PC-3 (cell line): ENCODE data around the gene PEX5L. TPM values are rescaled to one million over a fixed set of nuclear protein-coding genes. Genes with fewer than 3 reads are reported as not detected.

Experiments
- ATAC-seq: fragments of 200-7000 bp; cut with Tn5 transposase; 2 replicates; pipeline ENCODE4 v1.9.1; 2020; ENCODE audit warnings: mild to moderate bottlenecking, moderate library complexity
- BruUV-seq: library from RNA; stranded (reverse); fragments of 400-500 nt; replicated peaks from 2 replicates; lab custom pipeline; 2021; lab: Mats Ljungman, UMichigan
- CTCF ChIA-PET: fragments of 300-600 bp; sonication (Branson Sonifier 250); formaldehyde crosslinking; loops from one replicate; lab custom pipeline; 2022; ENCODE audit warnings: antibody characterized with exemption; lab: Charles Lee
- POLR2A ChIA-PET: fragments of 300-600 bp; sonication (Branson Sonifier 250); formaldehyde crosslinking; loops from one replicate; lab custom pipeline; 2022; ENCODE audit warnings: antibody characterized with exemption; ENCODE audit not compliant: unreplicated experiment; lab: Charles Lee
- DNase-seq: peaks from one replicate; pipeline ENCODE4 v3.0.0-alpha.2; 2015
- H2AFZ ChIP-seq: fragments of 300-600 bp; sonication (generic); 2 replicates; pipeline ENCODE4 v1.6.0; 2016; ENCODE audit warnings: antibody characterized with exemption, low read length
- H3F3A ChIP-seq: fragments of 300-600 bp; sonication (generic); one replicate; pipeline ENCODE4 v1.6.0; 2017; ENCODE audit warnings: antibody characterized with exemption, low read length, control low read depth, mild to moderate bottlenecking; ENCODE audit not compliant: unreplicated experiment
- H3K27ac ChIP-seq: fragments of 300-600 bp; sonication (generic); 2 replicates; pipeline ENCODE4 v1.5.1; 2016; ENCODE audit warnings: mild to moderate bottlenecking, low read length
- H3K27me3 ChIP-seq: fragments of 300-600 bp; sonication (generic); 2 replicates; pipeline ENCODE4 v1.6.1; 2016; ENCODE audit warnings: low read length, mixed read lengths
- H3K36me3 ChIP-seq: fragments of 300-600 bp; sonication (generic); 2 replicates; pipeline ENCODE4 v1.6.1; 2016; ENCODE audit warnings: low read depth, mixed run types, low read length, mixed read lengths
- H3K4me1 ChIP-seq: fragments of 300-600 bp; sonication (generic); 2 replicates; pipeline ENCODE4 v1.5.1; 2016; ENCODE audit warnings: low read length; ENCODE audit not compliant: insufficient read depth
- H3K4me2 ChIP-seq: fragments of 300-600 bp; sonication (generic); 2 replicates; pipeline ENCODE4 v1.6.0; 2016; ENCODE audit warnings: low read length
- H3K4me3 ChIP-seq: fragments of 300-600 bp; sonication (generic); 2 replicates; pipeline ENCODE4 v1.5.1; 2016; ENCODE audit warnings: mild to moderate bottlenecking, low read length, mixed read lengths
- H3K79me2 ChIP-seq: fragments of 300-600 bp; sonication (generic); 2 replicates; pipeline ENCODE4 v1.6.1; 2017; ENCODE audit warnings: low read length, mixed read lengths
- H3K9ac ChIP-seq: fragments of 300-600 bp; sonication (generic); 2 replicates; pipeline ENCODE4 v1.6.0; 2016; ENCODE audit warnings: mild to moderate bottlenecking, low read length
- H3K9me2 ChIP-seq: fragments of 300-600 bp; sonication (generic); replicated peaks from 2 replicates; pipeline ENCODE4 v1.6.1; 2016; ENCODE audit warnings: mixed run types, low read length, mixed read lengths
- H3K9me3 ChIP-seq: fragments of 300-600 bp; sonication (generic); 2 replicates; pipeline ENCODE4 v1.6.1; 2016; ENCODE audit warnings: low read length, mixed read lengths
- H4K20me1 ChIP-seq: fragments of 300-600 bp; sonication (generic); 2 replicates; pipeline ENCODE4 v1.6.1; 2016; ENCODE audit warnings: low read length, mixed read lengths
- EZH2 ChIP-seq: fragments of 300-600 bp; sonication (generic); IDR thresholded peaks from one replicate; pipeline ENCODE4 v1.6.1; 2017; ENCODE audit warnings: antibody characterized with exemption, mild to moderate bottlenecking, low read length; ENCODE audit not compliant: unreplicated experiment
- EZH2phosphoT487 ChIP-seq: fragments of 300-600 bp; sonication (generic); IDR thresholded peaks from 2 replicates; pipeline ENCODE4 v1.6.1; 2018; ENCODE audit warnings: mild to moderate bottlenecking, antibody characterized with exemption, low read length, borderline replicate concordance
- intact Hi-C: fragments of 100-400 bp; cut with micrococcal nuclease; formaldehyde crosslinking; loops from 2 replicates; pipeline ENCODE4 v1.9.0; 2023
- total RNA-seq: library from RNA; depleted of rRNA; stranded (reverse); fragments of >200 nt; gene quantifications from 2 replicates; pipeline ENCODE4 v1.2.3, GENCODE V29; 2014
- TF ChIP-seq, protein P1 (sequence below): fragments of 300-600 bp; sonication (generic); conservative IDR thresholded peaks from 2 replicates; pipeline ENCODE4 v1.5.1; 2017; ENCODE audit warnings: antibody characterized with exemption, low read depth, mild to moderate bottlenecking, low read length

The PEX5L gene
- total RNA-seq, 1 experiment from 2014 or later, result 0.69 TPM

DNA sequence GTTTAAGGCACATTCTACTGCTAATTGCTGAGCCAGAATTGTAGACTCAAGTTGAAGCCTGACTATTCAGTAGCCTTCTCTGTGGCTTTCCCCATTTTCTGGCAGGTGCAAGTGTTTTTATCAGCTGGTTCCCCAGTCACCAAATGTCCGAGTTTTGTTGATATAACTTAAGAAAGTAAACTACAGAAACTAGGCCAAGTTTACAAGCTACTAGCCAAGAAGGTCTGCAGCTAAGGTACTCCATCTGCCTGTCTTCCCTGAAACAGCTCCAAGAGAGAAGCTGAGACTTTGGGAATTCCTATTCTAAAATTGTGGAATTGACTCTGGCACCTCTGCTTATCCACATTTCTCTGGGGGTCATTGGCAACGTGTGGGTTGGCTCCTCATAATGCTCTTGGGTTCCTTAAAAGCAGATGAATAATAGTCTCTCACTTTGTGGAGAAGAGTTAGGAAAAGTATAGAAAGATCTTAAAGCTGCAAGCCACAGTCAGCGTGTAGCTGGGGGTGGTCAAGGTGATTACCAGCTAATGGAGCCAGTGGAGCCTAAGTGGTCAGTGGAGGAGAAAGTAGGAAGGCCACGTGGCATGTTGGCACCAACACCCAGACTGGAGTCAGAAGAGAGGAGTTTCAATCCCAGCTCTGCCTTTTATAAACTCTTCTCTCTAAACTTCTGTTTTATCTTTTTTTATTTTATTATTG is 128.8 kb downstream of the PEX5L start:
- Histone ChIP-seq H3K79me2 (no peaks in the 10 kb centered on the region), H2AFZ (no peak overlapping the region), H3K36me3 (no peaks in the 10 kb centered on the region), H3K27me3 (no peaks in the 10 kb centered on the region), H4K20me1 (no peaks in the 10 kb centered on the region), H3K9me2 (no peaks in the 10 kb centered on the region), H3F3A (no peaks in the 10 kb centered on the region), H3K9ac (no peak overlapping the region), H3K4me2 (no peak overlapping the region), H3K9me3 (no peaks in the 10 kb centered on the region), H3K27ac (no peak overlapping the region), H3K4me3 (no peak overlapping the region), H3K4me1 (no peaks in the 10 kb centered on the region)
- intact Hi-C loops, result no loop called here
- CTCF ChIA-PET, result interaction anchor here (0.6 kb wide), 1 partner anchor 694 kb away, joined by 3 read pairs; no protein-coding TSS in a partner anchor
- TF ChIP-seq EZH2, result no peak
- TF ChIP-seq, protein P1, sequence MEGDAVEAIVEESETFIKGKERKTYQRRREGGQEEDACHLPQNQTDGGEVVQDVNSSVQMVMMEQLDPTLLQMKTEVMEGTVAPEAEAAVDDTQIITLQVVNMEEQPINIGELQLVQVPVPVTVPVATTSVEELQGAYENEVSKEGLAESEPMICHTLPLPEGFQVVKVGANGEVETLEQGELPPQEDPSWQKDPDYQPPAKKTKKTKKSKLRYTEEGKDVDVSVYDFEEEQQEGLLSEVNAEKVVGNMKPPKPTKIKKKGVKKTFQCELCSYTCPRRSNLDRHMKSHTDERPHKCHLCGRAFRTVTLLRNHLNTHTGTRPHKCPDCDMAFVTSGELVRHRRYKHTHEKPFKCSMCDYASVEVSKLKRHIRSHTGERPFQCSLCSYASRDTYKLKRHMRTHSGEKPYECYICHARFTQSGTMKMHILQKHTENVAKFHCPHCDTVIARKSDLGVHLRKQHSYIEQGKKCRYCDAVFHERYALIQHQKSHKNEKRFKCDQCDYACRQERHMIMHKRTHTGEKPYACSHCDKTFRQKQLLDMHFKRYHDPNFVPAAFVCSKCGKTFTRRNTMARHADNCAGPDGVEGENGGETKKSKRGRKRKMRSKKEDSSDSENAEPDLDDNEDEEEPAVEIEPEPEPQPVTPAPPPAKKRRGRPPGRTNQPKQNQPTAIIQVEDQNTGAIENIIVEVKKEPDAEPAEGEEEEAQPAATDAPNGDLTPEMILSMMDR, result no peak
- TF ChIP-seq EZH2phosphoT487, result no peak
- BruUV-seq, result no TSS peak
- no peak for ATAC-seq
- no peak for DNase-seq
- POLR2A ChIA-PET, result no interaction called here

DNA sequence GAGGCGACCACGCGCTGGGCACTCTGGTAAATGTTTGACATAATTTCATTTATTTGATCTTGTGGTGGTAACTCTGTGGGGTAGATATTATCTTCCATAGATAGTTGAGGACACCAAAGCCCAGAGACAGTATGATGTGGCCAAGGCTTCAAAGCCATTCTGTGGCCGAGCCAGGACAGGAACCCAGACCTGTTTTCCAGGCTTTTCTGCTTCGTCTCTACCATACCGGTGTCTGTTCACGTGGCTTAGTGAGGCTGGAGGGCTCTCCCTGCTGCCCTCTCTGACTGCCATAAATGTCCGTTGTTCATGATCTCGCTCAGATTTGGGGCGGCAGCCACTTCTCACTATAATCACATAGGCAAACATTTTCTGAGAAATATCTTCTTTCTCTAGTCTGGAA is 134.7 kb downstream of the PEX5L start:
- BruUV-seq, result no TSS peak
- intact Hi-C loops, result no loop called here
- Histone ChIP-seq H3F3A (no peaks in the 10 kb centered on the region), H3K4me1 (no peaks in the 10 kb centered on the region), H3K27ac (no peak overlapping the region), H3K9me2 (no peaks in the 10 kb centered on the region), H3K79me2 (no peaks in the 10 kb centered on the region), H3K36me3 (no peaks in the 10 kb centered on the region), H3K4me2 (no peak overlapping the region), H3K9me3 (no peaks in the 10 kb centered on the region), H3K27me3 (peaks cover 6% of the 10 kb centered on the region), H3K4me3 (no peak overlapping the region), H2AFZ (no peak overlapping the region), H3K9ac (no peak overlapping the region), H4K20me1 (no peaks in the 10 kb centered on the region)
- TF ChIP-seq EZH2, result no peak
- TF ChIP-seq, protein P1, result no peak
- no peak for TF ChIP-seq EZH2phosphoT487
- POLR2A ChIA-PET, result no interaction called here
- no peak for DNase-seq
- no peak for ATAC-seq
- CTCF ChIA-PET, result no interaction called here

DNA sequence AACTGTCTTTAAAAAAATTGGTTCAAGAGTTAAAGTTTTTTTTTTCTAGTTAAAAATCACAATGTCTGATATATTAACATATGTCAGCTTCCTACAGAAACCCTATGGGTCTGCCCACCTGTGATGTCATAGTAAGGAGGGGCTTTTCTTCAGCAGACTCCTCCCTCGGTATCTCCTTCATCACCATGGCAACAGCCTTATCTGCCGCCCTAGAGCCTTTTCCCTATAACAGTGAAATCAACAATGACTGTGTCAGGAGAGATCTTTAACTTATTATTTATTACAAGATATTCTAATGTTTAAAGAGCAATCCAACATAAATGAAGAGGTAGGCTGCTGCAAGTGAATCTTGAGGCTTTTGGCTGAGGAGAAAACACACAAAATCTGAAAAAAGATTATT is 138.7 kb downstream of the PEX5L start:
- no peak overlapping the region for H3K4me3 ChIP-seq
- H3K27me3 ChIP-seq, result peaks cover 12% of the 10 kb centered on the region
- no TSS peak for BruUV-seq
- no peaks in the 10 kb centered on the region for H3K36me3 ChIP-seq
- no peak overlapping the region for H3K9ac ChIP-seq
- no peaks in the 10 kb centered on the region for H3K9me3 ChIP-seq
- ChIA-PET CTCF (interaction anchor here (0.6 kb wide), 1 partner anchor 31 kb away, joined by 5 read pairs; no protein-coding TSS in a partner anchor), POLR2A (no interaction called here)
- intact Hi-C loops, result no loop called here
- H4K20me1 ChIP-seq, result no peaks in the 10 kb centered on the region
- DNase-seq (peak; percentile 67), ATAC-seq (peak; percentile 67)
- H3K9me2 ChIP-seq, result no peaks in the 10 kb centered on the region
- no peak overlapping the region for H3K27ac ChIP-seq
- no peaks in the 10 kb centered on the region for H3F3A ChIP-seq
- H3K4me2 ChIP-seq, result no peak overlapping the region
- TF ChIP-seq EZH2phosphoT487 (no peak), EZH2 (no peak)
- TF ChIP-seq, protein P1, result no peak
- H3K4me1 ChIP-seq, result no peaks in the 10 kb centered on the region
- no peaks in the 10 kb centered on the region for H3K79me2 ChIP-seq
- H2AFZ ChIP-seq, result no peak overlapping the region
